NCI-H510A (cell line): ENCODE measurements around the gene DLEC1.

ENCODE experiments used
- DNase-seq: peaks from one replicate; lab custom pipeline; 2025; lab: John Stamatoyannopoulos, UW

Gene DLEC1

GRCh38 chr3:38108649-38109579, 69.9 kb downstream of the DLEC1 start:
- no peak for DNase-seq

- DNase-seq = no peak
Observed at GRCh38 chr3:38109580-38110313, 70.7 kb downstream of the DLEC1 start.

- DNase-seq = no peak
Observed at GRCh38 chr3:38110314-38111050, 71.5 kb downstream of the DLEC1 start.

GRCh38 chr3:38111201-38111600, 72.2 kb downstream of the DLEC1 start:
- no peak for DNase-seq

- DNase-seq = no peak
Observed at GRCh38 chr3:38111696-38112377, 72.8 kb downstream of the DLEC1 start.

GRCh38 chr3:38112378-38112761, 73.4 kb downstream of the DLEC1 start:
- DNase-seq = no peak

GRCh38 chr3:38114052-38114874, 75.3 kb downstream of the DLEC1 start:
- no peak for DNase-seq

GRCh38 chr3:38114875-38115644, 76.1 kb downstream of the DLEC1 start:
- no peak for DNase-seq

GRCh38 chr3:38115645-38116427, 76.8 kb downstream of the DLEC1 start:
- no peak for DNase-seq

- DNase-seq = no peak
Observed at GRCh38 chr3:38116471-38117162, 77.6 kb downstream of the DLEC1 start.

- DNase-seq = no peak
Observed at GRCh38 chr3:38117163-38117716, 78.2 kb downstream of the DLEC1 start.

GRCh38 chr3:38117748-38118420, 78.9 kb downstream of the DLEC1 start:
- no peak for DNase-seq

- DNase-seq = no peak
Observed at GRCh38 chr3:38118421-38119247, 79.6 kb downstream of the DLEC1 start.

GRCh38 chr3:38119248-38119544, 80.2 kb downstream of the DLEC1 start:
- no peak for DNase-seq

- no peak for DNase-seq
Observed at GRCh38 chr3:38119821-38120692, 81.0 kb downstream of the DLEC1 start.
